Measurements from ENCODE around the gene CAMTA1. TPM values are rescaled to one million over a fixed set of nuclear protein-coding genes. Genes with fewer than 3 reads are reported as not detected.

Gene CAMTA1
- total RNA-seq, 2 donors from 2014 or later: 36.5 to 57.5 TPM

- Mint-ChIP-seq H3K36me3 (no peaks in the 10 kb centered on the region), H3K4me1 (ENCODE audit: low read depth in 2 of 2) (no peaks in the 10 kb centered on the region), H3K4me3 (no peak overlapping the region), H3K9me3 (no peaks in the 10 kb centered on the region), H3K27me3 (peaks cover 4 to 7% of the 10 kb centered on the region in 2 donors), H3K27ac (no peak overlapping the region)
- ATAC-seq (no peak), DNase-seq (ENCODE audit: low spot score) (peak; percentile 44)
These were observed 560.3 kb downstream of the CAMTA1 start for GRCh38 chr1:7345516-7345915.

GRCh38 chr1:7346070-7346596, 560.9 kb downstream of the CAMTA1 start:
- no peaks in the 10 kb centered on the region for H3K4me1 Mint-ChIP-seq (ENCODE audit: low read depth in 2 of 2)
- no peaks in the 10 kb centered on the region for H3K9me3 Mint-ChIP-seq
- DNase-seq (ENCODE audit: low spot score): peak; percentile 20
- H3K4me3 Mint-ChIP-seq: no peak overlapping the region
- H3K27ac Mint-ChIP-seq: no peak overlapping the region
- no peak for ATAC-seq
- no peaks in the 10 kb centered on the region for H3K36me3 Mint-ChIP-seq
- peaks cover 4 to 7% of the 10 kb centered on the region in 2 donors for H3K27me3 Mint-ChIP-seq

GRCh38 chr1:7346600-7347570, 561.6 kb downstream of the CAMTA1 start:
- Mint-ChIP-seq H3K36me3 (no peaks in the 10 kb centered on the region), H3K27me3 (peaks cover 4 to 7% of the 10 kb centered on the region in 2 donors), H3K4me1 (ENCODE audit: low read depth in 2 of 2) (no peaks in the 10 kb centered on the region), H3K4me3 (no peak overlapping the region), H3K27ac (no peak overlapping the region), H3K9me3 (no peaks in the 10 kb centered on the region)
- no peak for ATAC-seq
- peak; percentile 28 for DNase-seq (ENCODE audit: low spot score)

DNA sequence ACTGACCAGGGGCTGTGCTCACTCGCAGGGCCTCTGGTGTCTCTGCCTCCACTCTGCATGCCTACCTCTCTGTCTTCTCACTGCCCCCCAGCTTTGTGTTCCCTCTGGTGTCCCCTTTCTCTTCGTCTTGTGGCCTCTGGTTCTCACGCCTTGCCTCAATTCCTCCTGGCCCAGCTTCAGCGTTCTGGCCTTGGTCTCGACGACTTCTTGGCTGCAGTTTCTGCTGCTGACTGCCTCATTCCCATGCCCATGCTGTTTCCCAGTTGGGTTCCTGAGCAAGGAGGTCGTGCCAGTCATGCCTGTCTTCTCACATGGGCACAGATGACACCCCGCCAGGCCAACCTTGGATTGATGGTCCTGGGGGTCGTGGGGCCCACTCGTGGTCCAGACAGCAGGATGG, 562.8 kb downstream of the CAMTA1 start:
- H3K27me3 Mint-ChIP-seq: peaks cover 4 to 7% of the 10 kb centered on the region in 2 donors
- DNase-seq (ENCODE audit: low spot score): no peak
- no peaks in the 10 kb centered on the region for H3K4me1 Mint-ChIP-seq (ENCODE audit: low read depth in 2 of 2)
- H3K9me3 Mint-ChIP-seq: no peaks in the 10 kb centered on the region
- H3K27ac Mint-ChIP-seq: no peak overlapping the region
- H3K4me3 Mint-ChIP-seq: no peak overlapping the region
- no peak for ATAC-seq
- no peaks in the 10 kb centered on the region for H3K36me3 Mint-ChIP-seq

DNA sequence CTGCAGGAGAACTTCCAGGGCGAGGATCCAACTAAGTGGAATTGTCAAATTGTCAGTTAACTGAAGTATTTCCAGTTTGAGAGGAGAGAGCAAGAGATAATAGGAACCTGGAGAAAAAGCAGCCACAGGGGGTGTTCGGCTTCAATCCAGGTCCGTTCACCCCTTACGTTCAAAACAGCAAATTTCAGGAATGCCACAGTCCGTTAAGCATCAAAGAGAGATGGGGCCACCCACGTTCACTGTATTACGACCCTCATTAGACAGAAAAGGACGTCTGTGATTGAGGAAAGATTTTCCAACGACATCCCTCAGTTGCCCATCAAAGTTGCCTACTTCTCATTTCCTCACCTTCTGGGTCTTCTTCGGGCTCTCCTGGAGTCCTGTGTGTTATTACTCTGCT, 563.3 kb downstream of the CAMTA1 start:
- ATAC-seq (no peak), DNase-seq (ENCODE audit: low spot score) (no peak)
- Mint-ChIP-seq H3K27me3 (peaks cover 4% of the 10 kb centered on the region in 2 donors), H3K9me3 (no peaks in the 10 kb centered on the region), H3K36me3 (no peaks in the 10 kb centered on the region), H3K27ac (no peak overlapping the region), H3K4me1 (ENCODE audit: low read depth in 2 of 2) (no peaks in the 10 kb centered on the region), H3K4me3 (no peak overlapping the region)

- ATAC-seq: no peak
- Mint-ChIP-seq H3K4me1 (ENCODE audit: low read depth in 2 of 2) (no peaks in the 10 kb centered on the region), H3K4me3 (no peak overlapping the region), H3K27me3 (peaks cover 8 to 10% of the 10 kb centered on the region in 2 donors), H3K27ac (no peak overlapping the region), H3K36me3 (no peaks in the 10 kb centered on the region), H3K9me3 (no peaks in the 10 kb centered on the region)
- DNase-seq (ENCODE audit: low spot score): no peak
These were observed 565.5 kb downstream of the CAMTA1 start for GRCh38 chr1:7350804-7351203.

- Mint-ChIP-seq H3K4me1 (ENCODE audit: low read depth in 2 of 2) (no peaks in the 10 kb centered on the region), H3K9me3 (no peaks in the 10 kb centered on the region), H3K36me3 (no peaks in the 10 kb centered on the region), H3K27ac (no peak overlapping the region), H3K4me3 (no peak overlapping the region), H3K27me3 (peaks cover 8 to 10% of the 10 kb centered on the region in 2 donors)
- no peak for ATAC-seq
- DNase-seq (ENCODE audit: low spot score): no peak
These were observed 566.4 kb downstream of the CAMTA1 start for GRCh38 chr1:7351649-7352048.

DNA sequence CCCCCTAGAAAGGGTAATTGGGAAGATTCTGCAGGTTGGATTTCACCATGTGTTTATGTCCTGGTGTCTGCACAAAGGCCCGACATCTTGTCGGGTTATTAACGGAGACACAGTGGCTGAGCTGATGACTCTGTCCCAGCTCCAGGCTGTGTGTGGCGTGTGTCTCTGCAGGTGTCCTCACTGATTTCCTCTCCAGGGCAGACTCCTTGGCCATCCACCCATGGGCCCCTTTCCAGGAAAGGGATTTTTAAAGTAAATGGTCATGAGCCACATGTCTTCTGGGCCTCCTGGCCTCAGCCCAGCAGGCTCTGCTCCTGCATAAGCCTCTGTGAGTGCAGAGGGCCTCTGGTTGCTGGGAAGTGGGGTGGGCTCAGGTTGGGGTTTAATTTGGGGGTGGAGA, 567.1 kb downstream of the CAMTA1 start:
- H3K27me3 Mint-ChIP-seq: peaks cover 8 to 10% of the 10 kb centered on the region in 2 donors
- H3K4me3 Mint-ChIP-seq: no peak overlapping the region
- no peak for ATAC-seq
- DNase-seq (ENCODE audit: low spot score): no peak
- no peaks in the 10 kb centered on the region for H3K9me3 Mint-ChIP-seq
- no peak overlapping the region for H3K27ac Mint-ChIP-seq
- H3K4me1 Mint-ChIP-seq (ENCODE audit: low read depth in 2 of 2): no peaks in the 10 kb centered on the region
- no peaks in the 10 kb centered on the region for H3K36me3 Mint-ChIP-seq

DNA sequence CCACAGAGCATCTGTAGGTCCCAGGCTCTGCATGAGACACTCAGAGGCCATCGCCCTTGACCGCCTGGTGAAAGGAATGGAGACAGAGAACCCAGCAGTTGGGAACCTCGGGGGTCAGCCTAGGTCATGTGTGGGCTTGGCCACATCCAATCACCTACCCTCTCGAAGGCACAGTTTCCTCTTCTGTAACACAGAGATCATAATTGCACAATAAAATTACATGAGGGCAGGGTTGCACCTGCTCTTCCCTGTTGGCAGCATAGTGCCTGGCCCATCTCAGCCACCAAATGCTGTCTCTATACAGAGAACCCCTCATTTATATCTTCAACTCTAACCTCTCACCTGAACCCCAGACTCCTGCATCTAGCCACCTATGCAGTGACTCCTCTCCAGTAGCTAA, 567.7 kb downstream of the CAMTA1 start:
- no peak overlapping the region for H3K4me3 Mint-ChIP-seq
- no peak overlapping the region for H3K27ac Mint-ChIP-seq
- no peak for DNase-seq (ENCODE audit: low spot score)
- H3K4me1 Mint-ChIP-seq (ENCODE audit: low read depth in 2 of 2): no peaks in the 10 kb centered on the region
- no peaks in the 10 kb centered on the region for H3K36me3 Mint-ChIP-seq
- no peak for ATAC-seq
- no peaks in the 10 kb centered on the region for H3K9me3 Mint-ChIP-seq
- H3K27me3 Mint-ChIP-seq: peaks cover 8 to 10% of the 10 kb centered on the region in 2 donors

GRCh38 chr1:7355646-7356045, 570.4 kb downstream of the CAMTA1 start:
- Mint-ChIP-seq H3K4me1 (ENCODE audit: low read depth in 2 of 2) (no peaks in the 10 kb centered on the region), H3K27ac (no peak overlapping the region)
- no peak for ATAC-seq

DNA sequence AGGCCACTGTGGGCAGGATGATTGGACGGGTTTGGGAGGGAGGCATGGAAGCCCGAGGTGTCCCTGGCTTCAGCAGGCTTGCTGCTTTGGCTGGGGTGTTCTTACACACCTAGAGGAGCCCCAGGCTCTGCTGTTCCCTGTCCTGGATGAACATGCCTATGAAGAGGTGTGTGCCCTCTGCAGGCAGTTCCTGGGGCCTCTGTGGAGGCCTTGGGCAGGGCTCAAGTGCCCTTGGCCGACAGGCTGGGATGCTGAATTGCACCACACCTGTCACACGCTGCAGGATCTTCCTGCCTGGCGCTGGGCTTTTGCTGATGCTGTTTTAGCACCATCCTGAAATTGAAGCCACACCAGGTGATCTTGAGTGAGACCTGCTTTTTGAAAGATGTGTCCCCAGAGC, 570.8 kb downstream of the CAMTA1 start:
- Mint-ChIP-seq H3K36me3 (no peaks in the 10 kb centered on the region), H3K27me3 (peaks cover 5 to 8% of the 10 kb centered on the region in 2 donors), H3K4me1 (ENCODE audit: low read depth in 2 of 2) (no peaks in the 10 kb centered on the region), H3K9me3 (no peaks in the 10 kb centered on the region), H3K27ac (no peak overlapping the region), H3K4me3 (no peak overlapping the region)
- ATAC-seq (peak in 1 of 2 donors; percentile 22), DNase-seq (ENCODE audit: low spot score) (no peak)

More at GRCh38 chr1:7355646-7356045, 570.4 kb downstream of the CAMTA1 start:
- Mint-ChIP-seq H3K9me3 (no peaks in the 10 kb centered on the region), H3K27me3 (peaks cover 5 to 8% of the 10 kb centered on the region in 2 donors), H3K36me3 (no peaks in the 10 kb centered on the region), H3K4me3 (no peak overlapping the region)
- no peak for DNase-seq (ENCODE audit: low spot score)

- H3K9me3 Mint-ChIP-seq: no peaks in the 10 kb centered on the region
- H3K36me3 Mint-ChIP-seq: no peaks in the 10 kb centered on the region
- peaks cover 5 to 8% of the 10 kb centered on the region in 2 donors for H3K27me3 Mint-ChIP-seq
- ATAC-seq (no peak), DNase-seq (ENCODE audit: low spot score) (no peak)
- no peak overlapping the region for H3K27ac Mint-ChIP-seq
- no peaks in the 10 kb centered on the region for H3K4me1 Mint-ChIP-seq (ENCODE audit: low read depth in 2 of 2)
- H3K4me3 Mint-ChIP-seq: no peak overlapping the region
These were observed 573.2 kb downstream of the CAMTA1 start for GRCh38 chr1:7358425-7358824.

GRCh38 chr1:7360526-7360925, 575.3 kb downstream of the CAMTA1 start:
- Mint-ChIP-seq H3K9me3 (no peaks in the 10 kb centered on the region), H3K27me3 (peaks cover 4 to 6% of the 10 kb centered on the region in 2 donors), H3K4me1 (ENCODE audit: low read depth in 2 of 2) (no peaks in the 10 kb centered on the region), H3K4me3 (no peak overlapping the region), H3K36me3 (no peaks in the 10 kb centered on the region), H3K27ac (no peak overlapping the region)
- DNase-seq (ENCODE audit: low spot score) (no peak), ATAC-seq (no peak)

DNA sequence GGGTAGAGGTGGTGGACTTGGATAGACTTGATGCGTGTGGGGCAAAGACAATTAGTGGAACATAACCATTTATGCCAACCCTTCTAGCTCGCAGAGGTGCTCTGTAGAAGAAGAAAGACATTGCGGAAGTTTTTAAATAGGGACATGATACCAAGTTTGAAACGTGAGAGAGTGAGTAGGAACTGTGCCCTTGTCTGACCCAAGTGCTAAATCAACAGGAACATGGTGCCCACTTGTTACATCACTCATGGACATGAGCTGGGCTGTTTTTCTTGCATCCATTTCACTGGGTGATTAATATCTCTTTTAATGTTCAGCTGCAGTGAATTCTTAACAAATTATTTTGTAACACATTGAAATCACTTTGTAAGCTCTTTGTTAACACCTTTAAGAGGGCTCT, 577.7 kb downstream of the CAMTA1 start:
- H3K9me3 Mint-ChIP-seq: no peaks in the 10 kb centered on the region
- no peaks in the 10 kb centered on the region for H3K36me3 Mint-ChIP-seq
- DNase-seq (ENCODE audit: low spot score) (no peak), ATAC-seq (no peak)
- H3K4me1 Mint-ChIP-seq (ENCODE audit: low read depth in 2 of 2): no peaks in the 10 kb centered on the region
- H3K27me3 Mint-ChIP-seq: peaks cover 0 to 4% of the 10 kb centered on the region in 2 donors
- no peak overlapping the region for H3K4me3 Mint-ChIP-seq
- no peak overlapping the region for H3K27ac Mint-ChIP-seq

Measured in natural killer cell treated with Interleukin-12 subunit alpha and Interleukin-12 subunit beta and Interleukin-15 and Interleukin-18, amount 100 ng/mL, for 72 hours (primary cell).